CD4-positive, CD25-positive, alpha-beta regulatory T cell (primary cell): ENCODE measurements around the gene ARID1B. TPM values are rescaled to one million over a fixed set of nuclear protein-coding genes. Genes with fewer than 3 reads are reported as not detected.

Experiments used
- ATAC-seq, 2 donors: fragments of 150-1000 bp; cut with Tn5 transposase; one replicate each; pipeline ENCODE4 v1.10.0; 2021; ENCODE audit warnings: low read depth in 2 of 2, moderate number of reproducible peaks in 2 of 2, moderate library complexity in 1 of 2
- DNase-seq, 3 donors: peaks; one replicate each; pipeline versions ENCODE4 v3.0.0 to v3.0.0-alpha.2; 2012 to 2022; ENCODE audit warnings: mixed read lengths in 1 of 3
- H3K27ac ChIP-seq: one replicate; pipeline ENCODE4 v1.7.0; 2013; ENCODE audit warnings: mild to moderate bottlenecking, low read length; ENCODE audit not compliant: insufficient read depth, poor library complexity, severe bottlenecking
- H3K27me3 ChIP-seq: one replicate; pipeline ENCODE4 v1.7.0; 2013; ENCODE audit warnings: low read length; ENCODE audit not compliant: control insufficient read depth, insufficient read depth
- H3K36me3 ChIP-seq: one replicate; pipeline ENCODE4 v1.7.0; 2013; ENCODE audit warnings: mild to moderate bottlenecking, low read length, moderate library complexity; ENCODE audit not compliant: control insufficient read depth, insufficient read depth
- H3K4me1 ChIP-seq: 2 replicates; pipeline ENCODE4 v1.7.0; 2013; ENCODE audit warnings: mild to moderate bottlenecking, low read length; ENCODE audit not compliant: insufficient read depth, control insufficient read depth, poor library complexity, severe bottlenecking
- H3K4me3 ChIP-seq: one replicate; pipeline ENCODE4 v1.7.0; 2013; ENCODE audit warnings: low read depth, mild to moderate bottlenecking, low read length, moderate library complexity
- H3K9me3 ChIP-seq, 2 experiments: 1 replicate in 1 of 2; 2 replicates in 1 of 2; pipeline ENCODE4 v1.7.0; 2013; ENCODE audit warnings: low read length in 2 of 2, mild to moderate bottlenecking in 1 of 2, moderate library complexity in 1 of 2; ENCODE audit not compliant: control insufficient read depth in 2 of 2
- H3K27ac Mint-ChIP-seq, 3 donors: one replicate each; pipeline ENCODE4 v1.8.0; 2020 to 2022; ENCODE audit warnings: mild to moderate bottlenecking in 3 of 3, mixed read lengths in 3 of 3, moderate library complexity in 2 of 3
- H3K27me3 Mint-ChIP-seq: one replicate; pipeline ENCODE4 v1.8.0; 2022; ENCODE audit warnings: mild to moderate bottlenecking, mixed read lengths
- H3K36me3 Mint-ChIP-seq: one replicate; pipeline ENCODE4 v1.8.0; 2020; ENCODE audit warnings: mixed read lengths
- H3K4me1 Mint-ChIP-seq, 4 donors: one replicate each; pipeline ENCODE4 v1.8.0; 2020 to 2022; ENCODE audit warnings: mixed read lengths in 4 of 4, mild to moderate bottlenecking in 1 of 4
- H3K4me3 Mint-ChIP-seq, 4 donors: one replicate each; pipeline ENCODE4 v1.8.0; 2020 to 2022; ENCODE audit warnings: mild to moderate bottlenecking in 4 of 4, mixed read lengths in 4 of 4, moderate library complexity in 3 of 4
- H3K9me3 Mint-ChIP-seq, 7 donors: one replicate each; pipeline ENCODE4 v1.8.0; 2020 to 2022; ENCODE audit warnings: mixed read lengths in 7 of 7, mild to moderate bottlenecking in 3 of 7, moderate library complexity in 2 of 7
- polyA plus RNA-seq, 4 donors: library from polyadenylated mRNA; unstranded; fragments of 300-500 nt; fragmentation: Illumina TruSeq; gene quantifications; one replicate each; pipeline ENCODE4 v1.2.3, GENCODE V29; 2021
- total RNA-seq: library from RNA; stranded (reverse); gene quantifications from one replicate; pipeline ENCODE4 v1.2.3, GENCODE V29; 2022

ARID1B gene
- total and polyA plus RNA-seq, 5 donors from 2014 or later: 9.8 to 186 (median 12.4) TPM

DNA sequence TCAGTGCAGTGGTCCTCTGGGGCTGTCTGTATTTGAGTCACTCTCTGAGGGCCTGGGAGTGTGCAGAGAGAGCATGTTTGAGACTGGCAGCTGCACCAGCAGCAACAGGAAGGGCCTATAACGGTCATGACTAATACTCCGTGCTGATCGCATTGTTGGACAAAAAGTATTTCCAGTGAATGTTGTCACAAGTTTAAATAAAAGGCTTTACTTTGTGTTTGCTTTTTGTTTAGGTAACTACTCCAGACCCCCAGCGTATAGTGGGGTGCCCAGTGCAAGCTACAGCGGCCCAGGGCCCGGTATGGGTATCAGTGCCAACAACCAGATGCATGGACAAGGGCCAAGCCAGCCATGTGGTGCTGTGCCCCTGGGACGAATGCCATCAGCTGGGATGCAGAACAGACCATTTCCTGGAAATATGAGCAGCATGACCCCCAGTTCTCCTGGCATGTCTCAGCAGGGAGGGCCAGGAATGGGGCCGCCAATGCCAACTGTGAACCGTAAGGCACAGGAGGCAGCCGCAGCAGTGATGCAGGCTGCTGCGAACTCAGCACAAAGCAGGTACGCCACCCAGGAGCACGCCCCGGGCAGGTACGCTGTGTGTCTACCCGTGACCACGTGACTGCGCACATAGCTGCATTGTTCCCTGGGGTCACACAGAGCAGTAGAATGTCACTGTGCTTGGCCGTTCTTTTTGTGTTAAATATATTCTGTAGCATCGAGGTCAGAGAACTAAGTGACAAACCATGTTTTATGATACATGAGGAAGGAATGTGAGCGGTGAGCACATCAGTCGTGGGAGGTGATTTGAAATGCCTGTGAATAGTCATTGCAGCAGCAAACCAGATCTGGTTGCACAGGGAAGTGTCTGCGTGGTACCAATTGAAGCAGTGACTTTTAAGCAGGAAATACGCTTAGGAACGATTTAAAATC is 371.5 kb downstream of the ARID1B start:
- H3K27me3 Mint-ChIP-seq: no peaks in the 10 kb centered on the region
- no peak overlapping the region for H3K4me3 Mint-ChIP-seq
- no peak for DNase-seq
- Histone ChIP-seq H3K36me3 (peaks cover 30% of the 10 kb centered on the region), H3K9me3 (no peaks in the 10 kb centered on the region), H3K4me3 (no peak overlapping the region), H3K27me3 (no peaks in the 10 kb centered on the region), H3K4me1 (no peaks in the 10 kb centered on the region), H3K27ac (no peak overlapping the region)
- H3K27ac Mint-ChIP-seq: peak overlapping the region in 1 of 3 donors; percentile 55
- H3K36me3 Mint-ChIP-seq: peaks cover 37% of the 10 kb centered on the region
- no peak for ATAC-seq
- H3K4me1 Mint-ChIP-seq: peaks cover 12 to 26% (median 15%) of the 10 kb centered on the region in 4 donors
- H3K9me3 Mint-ChIP-seq: no peaks in the 10 kb centered on the region

DNA sequence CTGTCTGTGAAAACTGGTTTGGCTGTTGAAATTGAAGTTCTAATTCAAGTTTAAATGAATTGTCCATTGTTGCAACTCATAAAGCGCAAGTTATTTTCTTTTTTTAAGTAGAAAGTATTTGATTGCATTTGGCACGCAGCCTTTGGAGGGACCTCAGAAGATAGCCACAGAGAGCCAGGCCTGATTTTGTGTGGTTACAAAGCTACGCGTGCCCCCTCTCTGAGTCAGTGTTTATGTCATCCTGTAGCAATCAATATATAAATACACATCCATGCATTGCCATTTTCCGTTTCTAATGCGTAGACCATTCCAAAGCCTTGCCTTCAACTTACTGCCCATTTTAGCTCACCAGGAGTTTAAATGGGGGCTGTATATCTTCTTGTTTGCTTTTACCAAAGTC is 372.9 kb downstream of the ARID1B start:
- Mint-ChIP-seq H3K4me3 (no peak overlapping the region), H3K4me1 (peaks cover 12 to 28% (median 16%) of the 10 kb centered on the region in 4 donors), H3K36me3 (peaks cover 46% of the 10 kb centered on the region), H3K9me3 (no peaks in the 10 kb centered on the region), H3K27ac (no peak overlapping the region), H3K27me3 (no peaks in the 10 kb centered on the region)
- Histone ChIP-seq H3K4me3 (no peak overlapping the region), H3K9me3 (no peaks in the 10 kb centered on the region), H3K36me3 (peaks cover 35% of the 10 kb centered on the region), H3K27me3 (no peaks in the 10 kb centered on the region), H3K4me1 (no peaks in the 10 kb centered on the region), H3K27ac (no peak overlapping the region)
- DNase-seq: no peak
- no peak for ATAC-seq

GRCh38 chr6:157151029-157151428 is 373.9 kb downstream of the ARID1B start:
- Histone ChIP-seq H3K27me3 (no peaks in the 10 kb centered on the region), H3K36me3 (peaks cover 43% of the 10 kb centered on the region), H3K27ac (no peak overlapping the region), H3K4me3 (no peak overlapping the region), H3K9me3 (no peaks in the 10 kb centered on the region), H3K4me1 (no peaks in the 10 kb centered on the region)
- DNase-seq: no peak
- ATAC-seq: no peak
- Mint-ChIP-seq H3K27me3 (no peaks in the 10 kb centered on the region), H3K9me3 (no peaks in the 10 kb centered on the region), H3K36me3 (peaks cover 49% of the 10 kb centered on the region), H3K27ac (peak overlapping the region in 1 of 3 donors; percentile 12), H3K4me1 (peaks cover 12 to 24% (median 21%) of the 10 kb centered on the region in 4 donors), H3K4me3 (no peak overlapping the region)

- Mint-ChIP-seq H3K4me3 (no peak overlapping the region), H3K27ac (peak overlapping the region in 2 of 3 donors; percentile 12 to 56), H3K4me1 (peaks cover 12 to 21% (median 15%) of the 10 kb centered on the region in 4 donors), H3K9me3 (no peaks in the 10 kb centered on the region), H3K36me3 (peaks cover 43% of the 10 kb centered on the region), H3K27me3 (no peaks in the 10 kb centered on the region)
- Histone ChIP-seq H3K4me1 (no peaks in the 10 kb centered on the region), H3K36me3 (peaks cover 49% of the 10 kb centered on the region), H3K9me3 (no peaks in the 10 kb centered on the region), H3K27ac (no peak overlapping the region), H3K4me3 (no peak overlapping the region), H3K27me3 (no peaks in the 10 kb centered on the region)
- DNase-seq: no peak
- ATAC-seq: no peak
Measured at GRCh38 chr6:157151989-157152388, 374.8 kb downstream of the ARID1B start.

GRCh38 chr6:157152556-157152955 is 375.4 kb downstream of the ARID1B start:
- no peak overlapping the region for H3K4me3 Mint-ChIP-seq
- ATAC-seq (no peak), DNase-seq (no peak)
- Histone ChIP-seq H3K27me3 (no peaks in the 10 kb centered on the region), H3K36me3 (peaks cover 55% of the 10 kb centered on the region), H3K4me1 (no peaks in the 10 kb centered on the region), H3K27ac (no peak overlapping the region), H3K4me3 (no peak overlapping the region), H3K9me3 (no peaks in the 10 kb centered on the region)
- peaks cover 12 to 26% (median 15%) of the 10 kb centered on the region in 4 donors for H3K4me1 Mint-ChIP-seq
- peaks cover 49% of the 10 kb centered on the region for H3K36me3 Mint-ChIP-seq
- H3K9me3 Mint-ChIP-seq: no peaks in the 10 kb centered on the region
- no peaks in the 10 kb centered on the region for H3K27me3 Mint-ChIP-seq
- peak overlapping the region; percentile 15 to 93 (median 48) for H3K27ac Mint-ChIP-seq

DNA sequence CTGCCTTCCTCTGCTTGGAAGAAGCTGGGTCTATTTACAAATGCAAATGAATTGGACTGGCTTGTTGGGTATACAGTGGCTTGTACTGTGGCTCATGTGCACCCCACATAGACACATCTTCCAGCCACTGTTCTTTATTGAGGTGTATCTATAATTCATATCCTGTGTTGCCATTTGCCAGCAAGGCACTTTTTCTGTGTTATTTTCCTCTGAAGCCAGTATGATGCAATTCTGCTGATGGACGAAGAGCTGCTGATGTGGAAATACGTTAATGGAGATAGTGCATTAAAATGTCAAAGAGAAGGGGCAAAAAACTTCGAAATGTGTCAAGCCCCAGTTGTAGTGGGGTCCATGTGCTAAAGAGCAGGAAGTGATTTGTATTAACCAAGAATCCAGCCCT is 378.6 kb downstream of the ARID1B start:
- Mint-ChIP-seq H3K4me1 (peaks cover 12 to 22% (median 14%) of the 10 kb centered on the region in 4 donors), H3K4me3 (no peak overlapping the region), H3K36me3 (peaks cover 47% of the 10 kb centered on the region), H3K27ac (peak overlapping the region in 2 of 3 donors; percentile 16 to 35), H3K27me3 (no peaks in the 10 kb centered on the region), H3K9me3 (no peaks in the 10 kb centered on the region)
- H3K4me1 ChIP-seq: no peaks in the 10 kb centered on the region
- H3K4me3 ChIP-seq: no peak overlapping the region
- H3K9me3 ChIP-seq: no peaks in the 10 kb centered on the region
- H3K27ac ChIP-seq: no peak overlapping the region
- H3K27me3 ChIP-seq: no peaks in the 10 kb centered on the region
- peaks cover 35% of the 10 kb centered on the region for H3K36me3 ChIP-seq
- no peak for DNase-seq
- ATAC-seq: no peak

- Mint-ChIP-seq H3K4me3 (no peak overlapping the region), H3K27ac (peak overlapping the region in 2 of 3 donors; percentile 12 to 49), H3K36me3 (peaks cover 39% of the 10 kb centered on the region), H3K27me3 (no peaks in the 10 kb centered on the region), H3K4me1 (peaks cover 0 to 16% (median 9%) of the 10 kb centered on the region in 4 donors), H3K9me3 (no peaks in the 10 kb centered on the region)
- H3K27ac ChIP-seq: no peak overlapping the region
- H3K27me3 ChIP-seq: no peaks in the 10 kb centered on the region
- ATAC-seq (no peak), DNase-seq (no peak)
- H3K36me3 ChIP-seq: peaks cover 31% of the 10 kb centered on the region
- H3K9me3 ChIP-seq: no peaks in the 10 kb centered on the region
- no peak overlapping the region for H3K4me3 ChIP-seq
- H3K4me1 ChIP-seq: no peaks in the 10 kb centered on the region
Measured at GRCh38 chr6:157157258-157157657, 380.1 kb downstream of the ARID1B start.
